Measurements from ENCODE around the gene ECM2. TPM values are rescaled to one million over a fixed set of nuclear protein-coding genes. Genes with fewer than 3 reads are reported as not detected.

ECM2 gene
- total and polyA plus RNA-seq, 7 donors = 1.2 to 19.7 (median 5.4) TPM; not detected in 1

GRCh38 chr9:92564504-92564903 lies 28.7 kb upstream of the ECM2 start:
- no peak for DNase-seq
- H3K9me3 ChIP-seq = no peaks in the 10 kb centered on the region
- intact Hi-C loops (cut with DNase I) = no loop called here
- TF ChIP-seq EP300 (IDR thresholded peaks at IDR 0.05) = no peak
- H3K27ac ChIP-seq = peak overlapping the region in 2 of 4 donors; percentile 24 to 56
- H3K4me3 ChIP-seq = no peak overlapping the region
- peaks cover 0 to 27% (median 5%) of the 10 kb centered on the region in 4 donors for H3K4me1 ChIP-seq
- no peaks in the 10 kb centered on the region for H3K36me3 ChIP-seq
- H3K27me3 ChIP-seq = no peaks in the 10 kb centered on the region

GRCh38 chr9:92563116-92564100 lies 27.6 kb upstream of the ECM2 start:
- Histone ChIP-seq H3K27me3 (no peaks in the 10 kb centered on the region), H3K27ac (peak overlapping the region in 1 of 4 donors; percentile 56), H3K9me3 (no peaks in the 10 kb centered on the region), H3K4me1 (peaks cover 0 to 27% (median 5%) of the 10 kb centered on the region in 4 donors), H3K4me3 (no peak overlapping the region), H3K36me3 (no peaks in the 10 kb centered on the region)
- no peak for TF ChIP-seq EP300 (IDR thresholded peaks at IDR 0.05)
- no peak for TF ChIP-seq POLR2A (IDR thresholded peaks at IDR 0.05)
- TF ChIP-seq CTCF (IDR thresholded peaks at IDR 0.05) = no peak
- 71 to 77% methylated on average over 3 of the region's 3 CpGs for WGBS, 2 donors
- intact Hi-C loops (cut with DNase I) = no loop called here
- no peak for DNase-seq

GRCh38 chr9:92562461-92562967 lies 26.7 kb upstream of the ECM2 start:
- no peak for TF ChIP-seq POLR2A (IDR thresholded peaks at IDR 0.05)
- no peak for TF ChIP-seq POLR2AphosphoS5 (IDR thresholded peaks at IDR 0.05)
- no peak for TF ChIP-seq EP300 (IDR thresholded peaks at IDR 0.05)
- TF ChIP-seq CTCF (IDR thresholded peaks at IDR 0.05) = no peak
- WGBS, 2 donors = 27 to 64% methylated on average over 5 of the region's 5 CpGs
- Histone ChIP-seq H3K9me3 (no peaks in the 10 kb centered on the region), H3K27me3 (no peaks in the 10 kb centered on the region), H3K4me1 (peaks cover 0 to 27% (median 5%) of the 10 kb centered on the region in 4 donors), H3K36me3 (no peaks in the 10 kb centered on the region), H3K27ac (peak overlapping the region in 1 of 4 donors; percentile 33), H3K4me3 (no peak overlapping the region)
- intact Hi-C loops (cut with DNase I) = no loop called here
- no peak for DNase-seq

- Histone ChIP-seq H3K4me1 (peaks cover 0 to 27% (median 5%) of the 10 kb centered on the region in 4 donors), H3K27ac (peak overlapping the region in 1 of 4 donors; percentile 33), H3K36me3 (no peaks in the 10 kb centered on the region), H3K27me3 (no peaks in the 10 kb centered on the region), H3K9me3 (no peaks in the 10 kb centered on the region), H3K4me3 (no peak overlapping the region)
- intact Hi-C loops (cut with DNase I) = no loop called here
- no peak for DNase-seq
- WGBS, 2 donors = 72 to 85% methylated on average over 5 of the region's 5 CpGs
- TF ChIP-seq POLR2AphosphoS5 (IDR thresholded peaks at IDR 0.05) (no peak), CTCF (IDR thresholded peaks at IDR 0.05) (no peak), EP300 (IDR thresholded peaks at IDR 0.05) (no peak), POLR2A (IDR thresholded peaks at IDR 0.05) (no peak)
Measured at GRCh38 chr9:92561374-92562330, 25.9 kb upstream of the ECM2 start.

All from sigmoid colon (tissue), 7 donors.